ENCODE results near the gene ATP8A2. TPM values are rescaled to one million over a fixed set of nuclear protein-coding genes. Genes with fewer than 3 reads are reported as not detected.

The ATP8A2 gene
- total and polyA plus RNA-seq, 9 of the 15 experiments (the other 6 are each of a cell fraction or from before 2014, with no cell fraction given): under 0.01 to 0.33 (median 0.06) TPM; not detected in 4

DNA sequence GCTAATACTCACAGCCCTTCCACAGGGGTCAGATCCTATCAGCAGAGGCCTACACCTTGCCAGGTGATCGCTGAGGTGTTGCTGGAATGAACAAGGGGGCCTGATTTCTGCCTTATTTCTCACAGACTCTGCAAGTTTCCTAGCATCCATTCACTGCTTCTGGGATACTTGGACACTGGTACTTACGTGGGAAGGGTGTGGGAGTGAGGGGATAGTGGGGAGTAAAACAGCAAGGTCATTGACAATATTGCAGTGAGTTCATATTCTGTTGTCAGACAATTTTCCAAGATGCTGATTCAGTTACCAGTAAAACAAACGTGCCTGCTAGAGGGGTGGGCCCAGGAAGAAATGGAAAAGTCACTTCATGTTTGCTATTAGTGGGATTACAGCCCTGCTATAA is 403.5 kb downstream of the ATP8A2 start (continued):
- TF ChIP-seq, protein P1, sequence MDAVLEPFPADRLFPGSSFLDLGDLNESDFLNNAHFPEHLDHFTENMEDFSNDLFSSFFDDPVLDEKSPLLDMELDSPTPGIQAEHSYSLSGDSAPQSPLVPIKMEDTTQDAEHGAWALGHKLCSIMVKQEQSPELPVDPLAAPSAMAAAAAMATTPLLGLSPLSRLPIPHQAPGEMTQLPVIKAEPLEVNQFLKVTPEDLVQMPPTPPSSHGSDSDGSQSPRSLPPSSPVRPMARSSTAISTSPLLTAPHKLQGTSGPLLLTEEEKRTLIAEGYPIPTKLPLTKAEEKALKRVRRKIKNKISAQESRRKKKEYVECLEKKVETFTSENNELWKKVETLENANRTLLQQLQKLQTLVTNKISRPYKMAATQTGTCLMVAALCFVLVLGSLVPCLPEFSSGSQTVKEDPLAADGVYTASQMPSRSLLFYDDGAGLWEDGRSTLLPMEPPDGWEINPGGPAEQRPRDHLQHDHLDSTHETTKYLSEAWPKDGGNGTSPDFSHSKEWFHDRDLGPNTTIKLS (IDR thresholded peaks at IDR 0.05; ENCODE audit: borderline replicate concordance, low read depth): no peak
- TF ChIP-seq ZNF76 (CRISPR knock-in tag; IDR thresholded peaks at IDR 0.05; ENCODE audit: borderline replicate concordance) (no peak), ZNF57 (CRISPR knock-in tag; IDR thresholded peaks at IDR 0.05) (no peak), ZNF3 (CRISPR knock-in tag; IDR thresholded peaks at IDR 0.05) (no peak)

DNA sequence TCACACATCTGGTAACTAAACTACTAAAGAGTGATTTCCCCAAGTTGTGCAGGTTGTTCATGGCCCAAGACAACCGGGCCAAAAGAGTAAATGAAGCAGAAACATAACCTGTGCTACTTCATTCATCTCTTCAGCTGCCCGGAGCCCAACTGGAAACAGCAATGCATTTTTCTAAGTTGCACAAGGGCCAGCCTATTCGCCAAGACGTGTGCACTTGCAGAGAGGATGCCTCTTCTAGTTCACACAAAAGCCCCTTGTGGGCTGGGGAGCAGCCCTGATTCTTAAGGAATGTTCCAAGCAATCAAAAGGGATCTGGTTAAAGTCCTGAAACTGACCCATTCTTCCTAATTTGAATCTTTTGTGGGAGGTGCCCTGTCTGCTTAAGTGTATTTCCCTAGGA is 404.2 kb downstream of the ATP8A2 start:
- ATAC-seq (no peak), DNase-seq (ENCODE audit: extremely low read depth in 1 of 4, low spot score in 3 of 4) (no peak), FAIRE-seq (no peak)
- H3K4me3 ChIP-seq: no peak overlapping the region
- intact Hi-C loops (cut with micrococcal nuclease): no loop called here
- H4K20me1 ChIP-seq (replicated peaks; ENCODE audit: control insufficient read depth, insufficient read depth, low read length): no peaks in the 10 kb centered on the region
- H3K27me3 ChIP-seq (ENCODE audit: control insufficient read depth in 2 of 2, insufficient read depth in 2 of 2, low read length in 2 of 2): no peaks in the 10 kb centered on the region
- no peaks in the 10 kb centered on the region for H3K4me1 ChIP-seq (replicated peaks in 1 of 2; ENCODE audit: control insufficient read depth in 2 of 2, insufficient read depth in 2 of 2, low read length in 2 of 2)
- TF ChIP-seq RUNX1 (IDR thresholded peaks at IDR 0.05; ENCODE audit: low read depth): no peak
- WGBS (ENCODE audit: insufficient coverage, low coverage, missing lambda C conversion rate): 0% methylated on average over 4 of the region's 4 CpGs
- no peaks in the 10 kb centered on the region for H3K9me3 ChIP-seq (replicated peaks; ENCODE audit: control insufficient read depth, insufficient read depth, low read depth, low read length)
- H3K4me2 ChIP-seq (ENCODE audit: insufficient read depth, low read length): no peak overlapping the region
- no TSS peak for BruUV-seq (replicated peaks)
- CTCF ChIA-PET (ENCODE audit: low intra/inter-chr PET ratio): no interaction called here
- H3K9me1 ChIP-seq (ENCODE audit: control insufficient read depth, insufficient read depth, low read length): no peaks in the 10 kb centered on the region
- no peak overlapping the region for H3K9ac ChIP-seq (ENCODE audit: insufficient read depth in 1 of 2, low read depth in 2 of 2, low read length in 2 of 2)
- no peak overlapping the region for H2AFZ ChIP-seq (ENCODE audit: low read depth, low read length)
- POLR2A ChIA-PET: no interaction called here
- in situ Hi-C loops (cut with MboI): no loop called here
- H3K79me2 ChIP-seq (ENCODE audit: control insufficient read depth, insufficient read depth, low read length): no peaks in the 10 kb centered on the region
- no peaks in the 10 kb centered on the region for H3K36me3 ChIP-seq (ENCODE audit: control insufficient read depth, insufficient read depth, low read length)
- H3K27ac ChIP-seq (ENCODE audit: extremely low read depth, low read depth, low read length): no peak overlapping the region

Data from K562 (cell line).